HG02759 (cell line): ENCODE measurements around the gene ARHGAP15.

ENCODE experiments used
- ATAC-seq: cut with Tn5 transposase; IDR thresholded peaks from one replicate; pipeline ENCODE4 v1.9.1; 2021; ENCODE audit warnings: mild to moderate bottlenecking, moderate library complexity; ENCODE audit not compliant: unreplicated experiment

The ARHGAP15 gene

DNA sequence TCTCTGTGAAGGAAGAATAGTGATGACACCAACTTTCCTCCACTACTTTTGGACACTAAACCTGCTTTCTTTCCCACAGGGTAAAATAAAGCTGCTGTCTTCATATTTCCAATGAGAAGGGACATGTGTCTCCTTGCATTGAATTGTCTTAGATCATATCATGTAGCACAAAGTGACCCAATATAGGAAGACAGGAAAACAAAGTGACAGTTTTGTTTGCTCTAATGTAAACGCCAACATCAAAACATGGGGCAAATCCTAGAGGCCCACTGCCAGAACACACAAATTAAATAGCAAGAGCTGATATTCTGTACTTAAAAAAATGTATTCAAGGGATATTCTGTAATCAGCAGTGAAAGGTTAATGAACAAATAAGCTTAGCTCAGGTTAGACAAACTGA is 36.1 kb downstream of the ARHGAP15 start:
- ATAC-seq: no peak

DNA sequence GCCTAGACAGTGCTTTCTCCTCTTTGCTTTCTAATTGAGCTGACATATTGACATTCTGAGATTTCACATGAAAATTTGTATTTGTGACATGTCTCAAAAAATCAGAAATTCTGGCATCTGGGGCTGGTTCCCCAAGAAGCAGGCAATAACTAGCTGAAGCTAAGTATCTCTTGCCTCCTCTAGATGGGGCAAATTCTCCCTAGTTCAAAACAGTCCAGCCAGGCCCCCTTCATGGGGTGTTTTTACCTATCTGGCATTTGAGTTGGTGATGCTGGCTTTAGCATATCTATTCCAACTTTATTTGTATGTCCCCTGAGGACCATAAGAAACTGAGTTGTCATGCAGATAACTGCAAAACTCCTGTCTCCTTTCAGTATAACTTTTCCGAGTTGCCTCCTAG is 39.9 kb downstream of the ARHGAP15 start:
- ATAC-seq: no peak

DNA sequence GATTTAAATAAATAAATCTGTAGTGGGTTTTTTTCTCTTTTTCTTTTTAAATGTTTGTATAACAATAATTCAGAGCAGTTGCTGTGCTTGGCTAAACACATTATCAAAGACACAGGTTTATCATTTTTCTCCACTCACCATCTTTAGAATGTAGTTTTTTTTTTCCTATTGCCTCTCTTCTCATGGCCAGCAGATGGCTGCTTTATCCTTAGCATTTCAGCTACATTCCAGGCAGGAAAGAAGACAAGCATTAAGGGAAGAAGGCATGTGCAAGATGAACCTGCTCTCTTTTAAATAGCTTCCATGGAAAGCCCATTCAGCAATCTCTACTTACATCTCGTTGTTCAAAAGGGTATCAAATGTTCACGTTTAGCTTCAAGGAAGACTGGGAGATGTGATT is 42.6 kb downstream of the ARHGAP15 start:
- ATAC-seq: no peak

DNA sequence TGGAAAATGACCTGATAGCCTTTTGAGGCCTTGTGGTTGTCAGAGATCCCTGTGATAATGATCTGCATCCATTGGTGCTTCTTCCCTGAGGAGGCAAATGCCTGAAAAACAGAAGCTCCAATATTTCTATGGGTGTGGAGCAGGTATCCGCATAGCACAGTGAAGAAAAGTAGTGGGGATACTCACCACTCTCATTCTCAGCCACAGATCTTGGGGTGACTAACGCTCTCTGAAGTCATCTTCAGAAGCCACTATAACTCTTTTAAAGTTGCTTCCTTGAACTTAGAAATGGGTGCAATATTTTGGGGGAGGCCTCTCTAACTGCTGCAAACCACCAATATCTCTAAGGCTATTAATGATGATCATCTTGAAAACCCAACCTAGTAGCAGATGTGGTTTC is 46.2 kb downstream of the ARHGAP15 start:
- no peak for ATAC-seq

DNA sequence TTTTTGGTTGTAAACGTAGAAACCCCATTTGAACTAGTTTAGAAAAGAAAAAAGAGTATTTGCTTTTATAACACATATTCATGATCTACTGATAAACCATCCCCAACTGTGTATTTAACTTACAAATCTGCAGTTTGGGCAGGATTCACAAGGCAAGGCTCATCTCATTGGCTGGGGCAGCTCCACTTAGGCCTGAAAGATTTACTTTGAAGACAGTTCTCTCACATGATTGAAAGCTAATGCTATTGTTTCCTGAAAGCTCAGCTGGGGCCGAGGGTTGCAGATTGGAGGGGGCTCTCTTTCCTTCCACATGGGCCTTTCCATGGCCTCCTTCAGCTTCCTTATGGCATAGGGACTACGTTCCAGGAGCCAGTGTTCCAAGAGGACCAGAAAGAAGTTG is 47.4 kb downstream of the ARHGAP15 start:
- ATAC-seq: no peak

DNA sequence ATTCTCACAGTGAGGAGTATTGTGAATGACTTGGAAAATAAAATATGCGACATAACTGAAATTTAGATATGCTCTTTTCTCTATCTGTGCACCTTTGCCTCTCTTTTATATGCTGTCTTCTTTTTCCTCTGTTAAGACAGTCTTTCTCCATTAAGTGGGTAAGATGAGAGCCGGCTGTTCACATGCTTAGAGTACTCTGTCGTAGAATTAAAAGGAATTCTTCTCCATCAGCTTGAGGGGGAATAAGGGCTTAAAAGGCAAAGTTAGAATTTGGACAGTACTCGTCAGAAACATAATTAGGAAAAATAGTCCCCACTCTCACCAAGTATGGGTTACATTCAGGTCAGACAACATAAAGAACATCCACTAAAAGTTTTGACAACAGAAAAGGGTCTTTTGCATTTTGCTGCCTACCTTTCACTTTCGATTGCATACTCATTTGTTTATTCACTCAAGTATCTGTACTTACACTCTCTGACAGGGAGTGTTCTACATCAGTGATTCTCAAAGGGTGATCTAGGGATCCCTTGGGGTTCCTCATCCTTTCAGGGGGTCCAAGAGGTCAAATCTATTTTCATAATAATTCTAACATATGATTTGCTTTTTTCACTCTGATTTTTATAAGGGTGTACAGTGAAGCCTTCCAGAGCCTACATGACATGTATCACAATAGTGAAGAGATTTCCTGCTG is 48.0 kb downstream of the ARHGAP15 start:
- peak; percentile 98 for ATAC-seq

DNA sequence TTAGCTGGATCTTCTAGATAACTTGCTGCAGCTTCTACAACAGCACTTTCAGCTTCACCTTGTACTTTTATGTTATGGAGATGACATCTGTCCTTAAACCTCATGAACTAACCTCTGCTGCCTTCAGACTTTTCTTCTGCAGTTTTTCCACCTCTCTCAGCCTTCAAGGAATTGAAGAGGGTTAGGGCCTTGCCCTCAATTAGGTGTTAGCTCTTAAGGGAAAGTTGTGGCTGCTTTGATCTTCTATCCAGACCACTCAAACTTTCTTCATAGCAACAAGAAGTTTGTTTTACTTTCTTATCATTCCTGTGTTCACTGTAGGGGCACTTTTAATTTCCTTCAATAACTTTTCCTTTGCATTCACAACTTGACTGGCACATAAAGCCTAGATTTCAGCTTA is 52.3 kb downstream of the ARHGAP15 start:
- no peak for ATAC-seq

DNA sequence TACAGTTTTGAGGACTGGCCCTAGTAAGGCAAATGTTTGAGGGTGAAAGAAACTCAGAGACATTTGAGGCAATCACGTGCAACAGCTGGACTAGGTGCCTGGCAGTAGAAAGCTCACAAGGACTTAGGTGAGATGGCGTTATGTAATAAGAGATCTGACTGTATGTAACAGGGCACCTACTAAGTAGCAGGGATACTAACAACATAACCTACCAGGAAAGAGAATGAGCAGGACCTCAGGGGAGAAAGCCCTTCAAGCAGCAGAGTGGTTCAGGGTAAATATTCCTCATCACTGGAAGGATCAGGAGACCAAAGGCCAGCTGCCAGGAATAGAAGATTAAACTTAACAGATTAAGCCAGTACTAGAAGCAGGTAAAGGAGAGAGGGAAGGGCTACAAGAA is 53.4 kb downstream of the ARHGAP15 start:
- ATAC-seq: no peak

DNA sequence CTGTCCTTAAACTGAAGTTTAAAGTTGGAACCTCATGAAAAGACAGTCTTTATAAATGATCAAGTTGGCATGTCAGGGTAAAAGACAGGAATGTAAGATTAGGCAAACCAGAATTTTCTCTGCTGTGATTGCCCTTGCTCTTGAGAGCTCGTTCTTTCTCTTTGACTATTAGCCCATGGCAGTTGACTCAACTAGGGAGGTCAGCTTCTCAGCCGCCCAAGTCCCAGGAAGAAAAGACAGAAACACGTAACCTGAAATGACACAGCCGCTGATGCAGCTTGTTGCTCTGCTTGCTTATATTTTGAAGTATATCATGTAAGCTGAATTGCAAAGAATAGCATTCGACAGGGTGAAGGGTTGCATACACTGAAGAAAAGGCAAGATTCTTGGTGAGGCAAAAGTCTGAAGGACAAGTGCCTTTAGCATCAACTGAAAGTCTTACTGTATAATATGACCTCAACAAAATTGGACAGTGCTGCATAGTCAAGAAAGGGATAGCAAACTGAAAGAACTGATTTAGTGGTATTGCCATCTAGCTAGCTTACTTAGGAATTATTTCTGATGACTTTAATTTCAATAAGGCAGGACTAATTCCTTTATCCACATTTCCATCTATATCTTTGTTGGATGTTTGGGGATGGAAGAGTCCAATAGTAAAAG is 54.7 kb downstream of the ARHGAP15 start:
- ATAC-seq: peak; percentile 73

DNA sequence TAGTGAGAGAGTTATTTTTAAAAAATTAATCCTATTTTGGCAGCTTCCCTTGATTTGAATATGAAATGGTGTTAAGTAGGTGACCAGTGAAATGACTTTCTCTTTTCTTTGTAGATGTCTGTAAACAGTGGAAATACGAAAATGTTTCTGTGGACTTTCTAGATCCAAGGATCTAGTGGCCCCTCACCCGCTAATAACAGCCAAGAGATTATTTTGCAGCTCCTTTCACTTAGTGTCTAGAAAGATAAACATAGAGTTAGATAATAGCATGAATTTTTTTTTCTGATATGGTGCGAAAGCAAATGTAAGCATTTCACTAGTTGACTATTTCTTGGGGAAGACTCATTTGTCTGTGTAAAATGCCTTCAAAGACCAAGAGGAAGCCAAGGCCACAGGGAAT is 57.7 kb downstream of the ARHGAP15 start:
- no peak for ATAC-seq

DNA sequence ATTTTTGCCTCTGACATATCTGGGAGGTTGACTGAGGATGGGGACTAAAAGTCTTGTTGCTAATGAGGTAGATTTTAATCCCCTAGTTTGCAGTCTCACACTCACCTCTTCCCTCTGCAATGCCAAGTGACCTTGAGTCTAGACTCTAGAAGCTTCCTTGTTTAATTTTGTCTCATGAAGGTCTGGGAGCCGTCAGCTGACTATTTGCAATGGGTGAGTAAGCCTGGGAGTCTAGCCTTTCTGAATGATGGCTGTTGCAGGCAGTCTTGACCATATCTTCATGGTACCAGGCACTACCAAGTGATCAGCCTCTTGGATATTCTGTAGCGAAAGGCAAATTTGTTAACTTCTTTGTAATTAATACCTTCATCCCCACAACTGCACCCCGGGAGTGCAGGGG is 61.2 kb downstream of the ARHGAP15 start:
- no peak for ATAC-seq

DNA sequence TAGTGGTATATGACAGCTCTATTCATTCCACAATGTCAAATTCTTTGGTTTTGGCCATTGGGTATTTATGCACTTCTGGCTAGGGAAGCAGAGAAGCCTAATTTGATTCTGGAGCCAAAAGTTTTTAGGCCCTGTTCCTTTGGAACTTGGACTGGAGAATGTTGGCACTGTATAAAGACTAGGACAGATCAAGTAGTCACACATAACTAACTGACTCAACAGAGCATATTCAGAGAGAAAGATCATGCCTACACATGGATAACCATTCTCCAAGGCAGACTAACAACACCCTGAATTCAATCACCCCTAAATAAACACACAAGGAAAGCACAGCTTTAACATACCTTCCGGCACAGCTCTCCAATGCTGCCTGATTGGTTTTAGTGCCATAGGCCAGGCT is 62.9 kb downstream of the ARHGAP15 start:
- no peak for ATAC-seq

DNA sequence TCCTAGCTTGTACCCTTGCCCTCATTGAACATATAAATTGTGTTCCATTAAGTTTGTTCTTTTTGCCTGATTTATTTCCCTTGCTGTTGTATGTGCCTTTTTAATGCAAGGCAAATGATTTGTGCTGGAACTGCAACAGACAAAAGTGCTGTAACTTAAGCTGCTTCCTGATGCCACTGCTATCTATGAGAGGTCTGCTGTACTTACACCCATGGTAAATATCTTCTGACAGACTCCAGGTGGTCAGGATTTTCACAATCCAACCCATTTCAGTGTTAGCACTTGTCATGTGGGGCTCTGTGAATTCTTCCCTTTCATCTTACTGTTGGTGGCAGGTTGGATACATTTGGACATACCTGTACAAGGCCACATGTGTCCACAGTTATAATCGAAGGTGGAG is 63.5 kb downstream of the ARHGAP15 start:
- no peak for ATAC-seq

DNA sequence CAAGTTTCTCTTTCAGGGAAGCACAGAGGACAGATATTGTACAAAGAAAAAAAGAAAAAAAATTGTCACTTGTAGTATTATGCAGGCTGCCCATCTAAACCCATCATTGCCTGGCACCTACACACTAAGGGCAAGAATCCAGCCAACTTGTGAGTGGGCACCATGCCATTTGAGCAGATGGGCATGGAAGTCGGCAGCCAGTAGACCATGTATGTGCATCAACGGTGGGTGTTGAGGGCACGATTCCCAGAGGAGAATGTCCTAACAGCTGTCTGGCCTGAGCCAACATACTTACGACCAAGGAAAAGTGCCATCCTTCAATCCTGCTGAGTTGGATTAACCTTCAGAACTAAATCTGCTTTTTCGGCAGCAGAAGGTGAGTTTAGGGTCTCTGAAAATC is 63.9 kb downstream of the ARHGAP15 start:
- no peak for ATAC-seq

DNA sequence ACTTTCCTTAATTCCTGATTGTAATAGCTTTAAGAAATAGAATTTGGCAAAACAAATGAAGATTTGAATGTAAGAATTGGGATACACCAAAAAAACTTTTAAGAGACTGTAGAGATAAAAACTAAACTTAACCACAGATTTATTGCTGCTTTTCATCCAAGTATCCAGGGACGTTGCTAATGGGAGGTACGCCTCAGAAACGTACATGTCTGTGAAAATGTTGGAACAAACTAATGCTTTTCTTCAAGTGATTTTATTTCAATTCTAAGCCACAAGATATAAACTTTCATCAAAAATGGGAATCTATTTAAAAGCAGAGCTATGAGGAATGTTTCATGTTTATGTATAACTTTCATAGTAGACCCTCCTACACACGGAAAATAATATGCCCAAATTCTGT is 66.3 kb downstream of the ARHGAP15 start:
- ATAC-seq: no peak

DNA sequence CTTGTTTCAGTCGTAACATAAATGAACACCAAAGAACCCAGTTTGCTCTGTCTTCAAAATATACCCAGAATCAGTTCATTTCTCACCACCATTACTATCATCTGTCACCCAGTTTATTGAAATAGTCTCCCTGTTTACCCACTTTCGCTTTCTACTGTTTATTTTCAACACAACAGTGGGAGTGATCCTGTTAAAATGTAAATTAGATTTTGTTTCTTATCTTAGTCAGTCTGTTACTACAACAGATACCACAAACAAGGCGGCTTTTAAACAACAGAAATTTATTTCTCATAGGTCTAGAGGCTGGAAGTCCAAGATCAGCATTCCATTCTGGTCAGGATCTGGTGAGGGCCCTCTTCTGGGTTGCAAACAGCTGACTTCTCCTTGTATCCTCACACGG is 74.8 kb downstream of the ARHGAP15 start:
- no peak for ATAC-seq

DNA sequence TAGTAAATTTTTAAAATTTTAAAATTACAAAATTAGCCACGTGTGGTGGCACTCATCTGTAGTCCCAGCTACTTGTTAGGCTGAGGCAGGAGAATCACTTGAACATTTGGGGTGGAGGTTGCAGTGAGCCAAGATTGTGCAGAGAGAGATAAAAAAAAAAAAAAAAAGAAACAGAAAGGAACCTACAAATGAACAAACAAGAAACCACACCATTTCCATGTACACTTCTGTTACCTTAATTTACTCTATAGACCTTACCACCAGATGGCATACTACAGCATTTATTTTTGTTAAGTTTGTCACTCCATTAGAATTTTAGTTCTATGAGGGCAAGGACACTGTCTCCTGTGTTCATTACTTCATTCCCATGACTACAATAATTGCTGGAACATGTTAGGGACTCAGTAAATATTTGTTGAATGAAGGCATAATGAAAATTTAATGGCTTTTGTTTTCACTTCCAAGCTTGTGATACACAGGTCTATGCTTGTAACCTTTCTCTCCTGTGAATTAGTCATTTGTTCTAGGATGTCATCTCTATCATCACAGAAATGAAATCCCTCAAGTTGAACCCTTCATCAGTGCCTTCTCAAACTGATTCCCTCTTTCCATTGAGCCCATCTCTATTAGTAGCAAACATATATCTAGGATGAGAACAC is 76.0 kb downstream of the ARHGAP15 start:
- ATAC-seq: no peak

DNA sequence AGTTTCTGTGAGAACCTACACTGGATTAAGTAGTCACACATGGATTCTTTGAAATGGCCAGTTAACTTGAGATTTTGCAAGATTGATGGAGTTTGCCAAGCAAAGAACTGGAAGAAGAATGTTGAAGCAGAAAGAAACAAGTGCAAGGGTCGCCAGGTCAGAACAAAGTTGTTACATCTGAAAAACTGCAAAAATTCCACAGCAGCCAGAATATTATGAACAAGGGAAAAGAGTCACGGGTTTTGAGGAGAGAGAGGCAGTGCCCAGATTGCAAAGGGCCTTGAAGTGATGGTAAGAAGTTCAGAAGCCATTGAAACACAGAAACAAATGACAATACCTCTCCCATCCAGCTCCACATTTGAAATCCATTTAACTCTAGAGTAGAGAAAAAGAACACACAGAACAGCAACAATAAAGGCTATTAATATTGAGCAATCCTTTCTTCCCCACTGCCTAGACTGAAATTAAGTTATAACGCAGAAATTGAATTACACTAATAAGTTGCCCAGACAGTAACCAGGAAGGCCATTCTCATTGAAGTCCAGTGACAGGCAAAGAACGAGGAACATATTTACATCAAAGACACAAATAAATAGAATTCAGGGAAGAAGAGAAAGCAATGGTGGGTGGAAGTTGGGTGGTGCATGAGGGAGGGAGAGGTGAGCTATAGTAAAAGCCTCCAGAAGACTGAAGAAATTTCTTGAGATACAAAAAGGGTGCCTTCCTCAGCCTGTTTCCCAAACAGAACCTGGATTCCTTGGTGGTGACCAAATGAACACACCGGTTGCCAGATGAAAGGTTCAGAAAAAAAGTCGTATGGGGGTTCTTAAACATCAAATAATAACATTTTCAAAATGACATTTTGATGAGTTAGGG is 80.6 kb downstream of the ARHGAP15 start:
- ATAC-seq: no peak

DNA sequence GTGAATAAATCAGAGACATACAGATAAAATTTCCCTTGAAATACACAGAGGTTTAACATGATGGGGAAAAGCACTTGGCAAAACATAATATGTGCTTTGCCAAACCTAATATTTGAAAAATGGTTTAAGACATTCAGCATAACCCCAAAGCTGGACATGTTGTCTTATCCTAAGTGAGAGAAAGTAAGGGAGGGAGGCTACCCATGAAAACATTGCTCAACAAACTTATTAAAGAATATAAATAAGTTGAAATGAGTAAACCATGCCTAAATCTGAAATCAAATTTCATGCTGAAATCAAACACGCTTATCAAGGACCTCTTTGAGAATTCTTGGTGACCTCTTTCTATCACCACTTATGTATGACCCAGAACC is 81.2 kb downstream of the ARHGAP15 start:
- no peak for ATAC-seq

DNA sequence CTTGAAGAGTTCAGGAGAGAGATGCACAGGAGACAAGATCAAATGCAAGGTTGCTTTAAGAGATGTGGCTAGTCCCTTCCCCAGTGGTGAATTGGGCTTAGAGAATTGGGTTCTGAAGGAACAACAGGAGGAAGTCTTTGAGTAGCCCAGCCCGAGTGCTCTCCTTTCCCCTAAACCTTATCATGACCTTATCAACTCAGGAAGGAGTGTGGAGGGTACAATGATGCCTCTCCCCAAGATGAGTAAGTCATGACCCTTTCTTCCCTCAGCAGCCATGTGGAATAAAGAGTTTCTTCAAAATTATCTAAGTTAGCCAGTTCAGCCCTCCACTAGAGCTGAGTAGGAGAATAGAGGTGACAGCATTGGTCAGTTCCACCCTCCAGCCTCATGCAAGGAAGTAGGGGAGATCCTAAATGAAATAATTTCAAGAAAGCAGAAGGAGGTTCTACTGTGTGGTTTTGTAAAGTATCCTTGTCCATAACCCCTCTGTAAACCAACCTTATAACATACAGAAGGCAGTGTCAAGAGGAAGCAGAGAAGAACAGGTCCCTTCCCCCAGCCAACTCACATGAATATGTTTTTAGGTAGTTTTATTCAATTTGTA is 88.4 kb downstream of the ARHGAP15 start:
- no peak for ATAC-seq

DNA sequence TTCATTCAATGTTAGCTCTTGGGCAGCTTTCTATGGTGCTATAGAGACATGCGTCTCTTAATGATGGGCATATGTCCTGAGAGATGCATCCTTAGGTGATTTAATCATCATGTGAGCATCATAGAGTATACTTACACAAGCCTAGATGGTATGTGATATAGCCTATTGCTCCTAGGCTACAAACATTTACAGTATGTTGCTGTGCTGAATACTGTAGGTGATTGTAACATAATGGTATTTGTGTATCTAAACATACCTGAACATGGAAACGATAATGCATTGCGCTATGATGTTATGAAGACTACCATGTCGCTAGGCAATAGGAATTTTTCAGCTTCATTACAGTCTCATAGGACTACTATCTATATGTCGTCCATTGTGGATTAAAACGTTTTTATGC is 89.4 kb downstream of the ARHGAP15 start:
- no peak for ATAC-seq
